Measurements from ENCODE around the gene KCNK13.

Gene KCNK13

GRCh38 chr14:90060312-90060964 lies 1.4 kb upstream of the KCNK13 start:
- no peaks in the 10 kb centered on the region for H4K20me1 ChIP-seq (ENCODE audit: control insufficient read depth, insufficient read depth, low read depth, low read length)
- H3K36me3 ChIP-seq (ENCODE audit: control insufficient read depth, low read length): no peaks in the 10 kb centered on the region
- peak overlapping the region; percentile 40 for H3K4me3 ChIP-seq (ENCODE audit: low read length)
- H3K27ac ChIP-seq (ENCODE audit: low read depth, low read length): no peak overlapping the region
- peaks cover 36% of the 10 kb centered on the region for H3K4me1 ChIP-seq (ENCODE audit: control insufficient read depth, low read length)
- peaks cover 4% of the 10 kb centered on the region; the same call in 1 of the 2 replicates for H3K9me3 ChIP-seq (ENCODE audit: control insufficient read depth, insufficient read depth, low read length)
- H3F3A ChIP-seq (ENCODE audit: control insufficient read depth, insufficient read depth): peaks cover 4% of the 10 kb centered on the region; the same call in 1 of the 2 replicates
- peak overlapping the region; percentile 53 for H3K4me2 ChIP-seq (ENCODE audit: low read length)
- H3K9me2 ChIP-seq (replicated peaks; ENCODE audit: control insufficient read depth, low read length): no peaks in the 10 kb centered on the region
- TF ChIP-seq, protein P1, sequence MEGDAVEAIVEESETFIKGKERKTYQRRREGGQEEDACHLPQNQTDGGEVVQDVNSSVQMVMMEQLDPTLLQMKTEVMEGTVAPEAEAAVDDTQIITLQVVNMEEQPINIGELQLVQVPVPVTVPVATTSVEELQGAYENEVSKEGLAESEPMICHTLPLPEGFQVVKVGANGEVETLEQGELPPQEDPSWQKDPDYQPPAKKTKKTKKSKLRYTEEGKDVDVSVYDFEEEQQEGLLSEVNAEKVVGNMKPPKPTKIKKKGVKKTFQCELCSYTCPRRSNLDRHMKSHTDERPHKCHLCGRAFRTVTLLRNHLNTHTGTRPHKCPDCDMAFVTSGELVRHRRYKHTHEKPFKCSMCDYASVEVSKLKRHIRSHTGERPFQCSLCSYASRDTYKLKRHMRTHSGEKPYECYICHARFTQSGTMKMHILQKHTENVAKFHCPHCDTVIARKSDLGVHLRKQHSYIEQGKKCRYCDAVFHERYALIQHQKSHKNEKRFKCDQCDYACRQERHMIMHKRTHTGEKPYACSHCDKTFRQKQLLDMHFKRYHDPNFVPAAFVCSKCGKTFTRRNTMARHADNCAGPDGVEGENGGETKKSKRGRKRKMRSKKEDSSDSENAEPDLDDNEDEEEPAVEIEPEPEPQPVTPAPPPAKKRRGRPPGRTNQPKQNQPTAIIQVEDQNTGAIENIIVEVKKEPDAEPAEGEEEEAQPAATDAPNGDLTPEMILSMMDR (IDR thresholded peaks at IDR 0.05; ENCODE audit: low read depth, low read length, poor library complexity, severe bottlenecking): peak; percentile 42
- TF ChIP-seq EZH2phosphoT487 (IDR thresholded peaks at IDR 0.05; ENCODE audit: borderline replicate concordance, low read length): no peak; the same call in 1 of the 2 replicates
- no peaks in the 10 kb centered on the region for H3K79me2 ChIP-seq (ENCODE audit: control insufficient read depth, low read length)
- H3K27me3 ChIP-seq (ENCODE audit: control insufficient read depth, low read length): peaks cover 71% of the 10 kb centered on the region

DNA sequence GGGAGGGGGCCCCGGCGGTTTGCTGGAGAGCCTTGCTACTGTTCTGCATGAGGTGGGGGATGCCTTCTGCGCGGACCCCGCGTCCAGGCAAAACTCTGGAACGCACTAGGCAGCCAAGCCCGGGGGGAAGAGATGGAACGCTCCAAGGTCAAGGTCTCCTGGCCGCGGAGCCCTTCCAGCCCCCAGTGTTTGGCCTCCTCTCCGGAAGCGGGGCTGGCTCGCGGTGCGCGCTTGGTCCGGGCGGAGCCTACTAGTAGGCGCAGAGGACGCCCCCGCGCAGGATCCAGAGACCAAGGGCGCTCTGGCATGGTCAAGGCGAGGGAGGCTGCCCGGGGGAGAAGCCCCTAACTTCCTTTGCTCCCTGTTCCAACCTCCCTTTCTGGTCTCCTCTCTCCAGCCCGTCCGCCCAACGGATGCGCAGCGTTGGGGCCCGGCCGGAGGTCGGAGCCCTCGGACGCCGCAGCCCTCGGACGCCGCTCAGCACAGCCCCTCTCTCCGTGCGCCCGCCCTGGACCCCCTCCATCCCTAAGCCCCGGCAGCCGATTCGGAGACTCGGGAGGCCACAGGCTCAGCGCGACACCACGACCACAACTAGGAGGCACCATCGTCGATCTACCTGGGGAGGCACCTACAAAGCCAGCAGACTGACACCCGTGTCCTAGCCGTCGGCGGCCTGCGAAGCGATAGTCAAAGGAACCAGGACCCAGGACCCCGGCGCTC lies 669 bp upstream of the KCNK13 start:
- peak overlapping the region; percentile 40 for H3K4me3 ChIP-seq (ENCODE audit: low read length)
- TF ChIP-seq EZH2phosphoT487 (IDR thresholded peaks at IDR 0.05; ENCODE audit: borderline replicate concordance, low read length): no peak
- TF ChIP-seq, protein P1 (IDR thresholded peaks at IDR 0.05; ENCODE audit: low read depth, low read length, poor library complexity, severe bottlenecking): no peak

GRCh38 chr14:90062127-90062794 lies 467 bp downstream of the KCNK13 start:
- H3K4me3 ChIP-seq (ENCODE audit: low read length): no peak overlapping the region
- peak overlapping the region; percentile 32 for H3K4me2 ChIP-seq (ENCODE audit: low read length)
- no peak overlapping the region for H3K27ac ChIP-seq (ENCODE audit: low read depth, low read length)
- H3K4me1 ChIP-seq (ENCODE audit: control insufficient read depth, low read length): peaks cover 36% of the 10 kb centered on the region
- no peaks in the 10 kb centered on the region for H3K9me2 ChIP-seq (replicated peaks; ENCODE audit: control insufficient read depth, low read length)
- TF ChIP-seq, protein P1 (IDR thresholded peaks at IDR 0.05; ENCODE audit: low read depth, low read length, poor library complexity, severe bottlenecking): no peak
- TF ChIP-seq EZH2phosphoT487 (IDR thresholded peaks at IDR 0.05; ENCODE audit: borderline replicate concordance, low read length): no peak; the same call in 1 of the 2 replicates
- H3K79me2 ChIP-seq (ENCODE audit: control insufficient read depth, low read length): no peaks in the 10 kb centered on the region
- H4K20me1 ChIP-seq (ENCODE audit: control insufficient read depth, insufficient read depth, low read depth, low read length): no peaks in the 10 kb centered on the region
- no peaks in the 10 kb centered on the region for H3K36me3 ChIP-seq (ENCODE audit: control insufficient read depth, low read length)
- H3K9me3 ChIP-seq (ENCODE audit: control insufficient read depth, insufficient read depth, low read length): peaks cover 4% of the 10 kb centered on the region; the same call in 1 of the 2 replicates
- H3K27me3 ChIP-seq (ENCODE audit: control insufficient read depth, low read length): peaks cover 64% of the 10 kb centered on the region
- H3F3A ChIP-seq (ENCODE audit: control insufficient read depth, insufficient read depth): peaks cover 4% of the 10 kb centered on the region; the same call in 1 of the 2 replicates

More for the DNA sequence above, 669 bp upstream of the KCNK13 start:
- H3K79me2 ChIP-seq (ENCODE audit: control insufficient read depth, low read length): no peaks in the 10 kb centered on the region
- H3K4me2 ChIP-seq (ENCODE audit: low read length): peak overlapping the region; percentile 53
- peaks cover 36% of the 10 kb centered on the region for H3K4me1 ChIP-seq (ENCODE audit: control insufficient read depth, low read length)
- H3K36me3 ChIP-seq (ENCODE audit: control insufficient read depth, low read length): no peaks in the 10 kb centered on the region
- peaks cover 70% of the 10 kb centered on the region for H3K27me3 ChIP-seq (ENCODE audit: control insufficient read depth, low read length)
- no peaks in the 10 kb centered on the region for H4K20me1 ChIP-seq (ENCODE audit: control insufficient read depth, insufficient read depth, low read depth, low read length)
- no peak overlapping the region for H3K27ac ChIP-seq (ENCODE audit: low read depth, low read length)
- no peaks in the 10 kb centered on the region for H3K9me2 ChIP-seq (replicated peaks; ENCODE audit: control insufficient read depth, low read length)
- peaks cover 4% of the 10 kb centered on the region; the same call in 1 of the 2 replicates for H3K9me3 ChIP-seq (ENCODE audit: control insufficient read depth, insufficient read depth, low read length)
- peaks cover 4% of the 10 kb centered on the region; the same call in 1 of the 2 replicates for H3F3A ChIP-seq (ENCODE audit: control insufficient read depth, insufficient read depth)
